Tibial artery (tissue), 4 donors: ENCODE data around the gene GIN1.
A peak's percentile ranks its signal among the peaks of the same experiment; 100 is the strongest.

Source experiments
- DNase-seq, 2 donors: peaks; one replicate each; pipeline ENCODE4 v3.0.0-alpha.2; 2019
- H3K27ac ChIP-seq, 2 donors: fragments of 200-600 bp; sonication (generic) in 1 of 2; 1 replicate in 1 of 2; 2 replicates in 1 of 2; pipeline ENCODE4 v1.5.1; 2018 to 2019; ENCODE audit warnings: mild to moderate bottlenecking in 1 of 2
- H3K27me3 ChIP-seq, 2 donors: fragments of 200-600 bp; sonication (generic) in 1 of 2; one replicate each; pipeline versions ENCODE4 v1.5.1 to v1.6.0; 2016 to 2019
- H3K36me3 ChIP-seq, 3 donors: fragments of 200-600 bp; sonication (generic) in 2 of 3; one replicate each; pipeline ENCODE4 v1.5.1; 2016 to 2019; ENCODE audit warnings: mild to moderate bottlenecking in 2 of 3
- H3K4me1 ChIP-seq, 4 donors: fragments of 200-600 bp; sonication (generic) in 2 of 4; 1 replicate in 3 of 4; 2 replicates in 1 of 4; pipeline ENCODE4 v1.5.1; 2016 to 2019
- H3K4me3 ChIP-seq, 2 donors: fragments of 200-600 bp; sonication (generic) in 1 of 2; 1 replicate in 1 of 2; 2 replicates in 1 of 2; pipeline ENCODE4 v1.5.1; 2018 to 2019; ENCODE audit warnings: mild to moderate bottlenecking in 2 of 2
- H3K9me3 ChIP-seq, 3 donors: fragments of 200-600 bp; sonication (generic) in 1 of 3; one replicate each; pipeline ENCODE4 v1.5.1; 2016 to 2019
- CTCF ChIP-seq, 2 experiments: fragments of 200-600 bp in 1 of 2; fragments of 450-650 bp in 1 of 2; IDR thresholded peaks; one replicate each; pipeline ENCODE4 v1.5.1; 2017 to 2019; ENCODE audit warnings: antibody characterized with exemption in 2 of 2, mild to moderate bottlenecking in 1 of 2, moderate library complexity in 1 of 2
- intact Hi-C: fragments of 100-400 bp; cut with DNase I; formaldehyde crosslinking; loops from one replicate; pipeline ENCODE4 v1.15.0; 2023; ENCODE audit warnings: low total_unique reads

GIN1 gene

GRCh38 chr5:103128202-103128601 is 8.3 kb upstream of the GIN1 start:
- TF ChIP-seq CTCF (IDR thresholded peaks at IDR 0.05), result no peak
- Histone ChIP-seq H3K36me3 (peaks cover 0 to 6% (median 0%) of the 10 kb centered on the region in 3 donors), H3K9me3 (no peaks in the 10 kb centered on the region), H3K4me1 (peaks cover 0 to 55% (median 0%) of the 10 kb centered on the region in 4 donors), H3K27me3 (no peaks in the 10 kb centered on the region), H3K27ac (no peak overlapping the region), H3K4me3 (no peak overlapping the region)
- no peak for DNase-seq
- intact Hi-C loops, result no loop called here

GRCh38 chr5:103127292-103127817 is 7.4 kb upstream of the GIN1 start:
- DNase-seq, result no peak
- no peak for TF ChIP-seq CTCF (IDR thresholded peaks at IDR 0.05)
- H3K36me3 ChIP-seq, result peaks cover 0 to 6% (median 0%) of the 10 kb centered on the region in 3 donors
- no peaks in the 10 kb centered on the region for H3K9me3 ChIP-seq
- intact Hi-C loops, result no loop called here
- H3K27me3 ChIP-seq, result no peaks in the 10 kb centered on the region
- H3K4me3 ChIP-seq, result no peak overlapping the region
- H3K27ac ChIP-seq, result no peak overlapping the region
- H3K4me1 ChIP-seq, result peaks cover 0 to 58% (median 4%) of the 10 kb centered on the region in 4 donors

- intact Hi-C loops, result no loop called here
- DNase-seq, result no peak
- H3K36me3 ChIP-seq, result peaks cover 0 to 6% (median 0%) of the 10 kb centered on the region in 3 donors
- no peaks in the 10 kb centered on the region for H3K27me3 ChIP-seq
- no peak for TF ChIP-seq CTCF (IDR thresholded peaks at IDR 0.05)
- peaks cover 0 to 66% (median 12%) of the 10 kb centered on the region in 4 donors for H3K4me1 ChIP-seq
- H3K27ac ChIP-seq, result no peak overlapping the region
- no peaks in the 10 kb centered on the region for H3K9me3 ChIP-seq
- no peak overlapping the region for H3K4me3 ChIP-seq
Measured at GRCh38 chr5:103126557-103126956, 6.6 kb upstream of the GIN1 start.

GRCh38 chr5:103122242-103122641 is 2.3 kb upstream of the GIN1 start:
- Histone ChIP-seq H3K27me3 (no peaks in the 10 kb centered on the region), H3K9me3 (no peaks in the 10 kb centered on the region), H3K36me3 (no peaks in the 10 kb centered on the region), H3K4me3 (no peak overlapping the region), H3K4me1 (peaks cover 0 to 61% (median 22%) of the 10 kb centered on the region in 4 donors), H3K27ac (no peak overlapping the region)
- TF ChIP-seq CTCF (IDR thresholded peaks at IDR 0.05), result no peak
- no peak for DNase-seq
- intact Hi-C loops, result no loop called here

GRCh38 chr5:103120607-103121200 is 766 bp upstream of the GIN1 start:
- no peaks in the 10 kb centered on the region for H3K27me3 ChIP-seq
- peaks cover 0 to 50% (median 22%) of the 10 kb centered on the region in 4 donors for H3K4me1 ChIP-seq
- peak in 1 of 2 donors; percentile 19 for DNase-seq
- no peak for TF ChIP-seq CTCF (IDR thresholded peaks at IDR 0.05)
- H3K27ac ChIP-seq, result peak overlapping the region; percentile 89 to 93
- intact Hi-C loops, result no loop called here
- H3K36me3 ChIP-seq, result no peaks in the 10 kb centered on the region
- H3K4me3 ChIP-seq, result peak overlapping the region; percentile 74 to 77
- H3K9me3 ChIP-seq, result no peaks in the 10 kb centered on the region
